K562 (cell line): ENCODE measurements around the gene SLBP. TPM values are rescaled to one million over a fixed set of nuclear protein-coding genes. Genes with fewer than 3 reads are reported as not detected.
A peak's percentile ranks its signal among the peaks of the same experiment; 100 is the strongest.

ENCODE experiments used
- ARHGAP35 ChIP-seq: fragments of 450-650 bp; IDR thresholded peaks from 2 replicates; pipeline ENCODE4 v1.6.1; 2018; ENCODE audit not compliant: partially characterized antibody
- CREM ChIP-seq: IDR thresholded peaks from 2 replicates; pipeline ENCODE4 v1.6.1; 2014; ENCODE audit warnings: antibody characterized with exemption, low read depth
- ID3 ChIP-seq, 2 experiments: fragments of 250-450 bp in 1 of 2; fragments of 450-650 bp in 1 of 2; sonication (Bioruptor Pico) in 1 of 2; IDR thresholded peaks; 2 replicates each; pipeline versions ENCODE4 v1.6.1 to v1.8.0; 2016 to 2021; ENCODE audit warnings: mild to moderate bottlenecking in 2 of 2, moderate library complexity in 2 of 2, missing compliant biosample characterization in 1 of 2, missing genetic modification characterization in 1 of 2
- NCOA4 ChIP-seq: fragments of 450-650 bp; IDR thresholded peaks from 2 replicates; pipeline ENCODE4 v1.6.1; 2018; ENCODE audit warnings: mild to moderate bottlenecking; ENCODE audit not compliant: partially characterized antibody
- POLR2H ChIP-seq: IDR thresholded peaks from 2 replicates; pipeline ENCODE4 v1.6.1; 2016; ENCODE audit warnings: missing genetic modification characterization, low read depth, mild to moderate bottlenecking, control low read depth, missing compliant biosample characterization, moderate library complexity
- RBBP5 ChIP-seq: fragments of 200-600 bp; sonication (generic); IDR thresholded peaks from 2 replicates; pipeline ENCODE4 v1.6.1; 2012; ENCODE audit warnings: borderline replicate concordance, mild to moderate bottlenecking, low read length, control low read depth, inconsistent platforms; ENCODE audit not compliant: insufficient read depth, poor library complexity, severe bottlenecking
- REST ChIP-seq, 2 experiments: fragments of 450-650 bp; formaldehyde crosslinking in 1 of 2; IDR thresholded peaks; 2 replicates each; pipeline versions ENCODE4 v1.4.0 to v1.6.1; 2014 to 2020; ENCODE audit warnings: mild to moderate bottlenecking in 2 of 2, borderline replicate concordance in 1 of 2, low read depth in 1 of 2
- SNAPC5 ChIP-seq: fragments of 250-450 bp; sonication (Bioruptor Pico); IDR thresholded peaks from 2 replicates; pipeline ENCODE4 v1.8.0; 2021; ENCODE audit warnings: moderate library complexity, mild to moderate bottlenecking, inconsistent platforms
- TBP ChIP-seq: optimal IDR thresholded peaks from 2 replicates; pipeline ENCODE3; 2011; ENCODE audit warnings: low read depth, low read length, improper control_type of control experiment
- ZBTB11 ChIP-seq, 3 experiments: fragments of 200-800 bp in 1 of 3; fragments of 250-450 bp in 1 of 3; fragments of 450-650 bp in 1 of 3; sonication (Bioruptor Pico) in 1 of 3; sonication (Bioruptor generic) in 1 of 3; formaldehyde crosslinking in 1 of 3; IDR thresholded peaks; 2 replicates each; pipeline versions ENCODE4 v1.6.1 to v1.8.0; 2016 to 2022; ENCODE audit warnings: mild to moderate bottlenecking in 2 of 3, missing genetic modification characterization in 2 of 3, missing compliant biosample characterization in 1 of 3, moderate library complexity in 1 of 3
- ZBTB12 ChIP-seq: fragments of 250-450 bp; sonication (Bioruptor Pico); IDR thresholded peaks from 2 replicates; pipeline ENCODE4 v1.4.0; 2020
- polyA plus RNA-seq, 8 experiments: library from polyadenylated mRNA; depleted of rRNA in 4 of 8; stranded (reverse) in 5 of 8; unstranded in 3 of 8; fragments of >200 nt; fragmentation: Nextera tagmentation in 2 of 8; fragmentation: Illumina TruSeq in 1 of 8; extraction: Ambion mirVana in 2 of 8; extraction: Trizol in 1 of 8; gene quantifications; 2 replicates each; pipeline versions ENCODE4 v1.2.1 to v1.2.3, GENCODE V29; 2011 to 2014; ENCODE audit warnings: inconsistent platforms in 1 of 8, missing spikeins in 1 of 8
- total RNA-seq, 7 experiments: library from RNA; depleted of rRNA in 6 of 7; stranded (reverse); fragments of >200 nt in 6 of 7; fragmentation: Illumina TruSeq in 2 of 7; extraction: Trizol in 2 of 7; gene quantifications; 2 replicates each; pipeline versions ENCODE4 v1.2.1 to v1.2.3, GENCODE V29; 2011 to 2021; ENCODE audit warnings: low replicate concordance in 1 of 7

Gene SLBP
- total and polyA plus RNA-seq, 9 of the 15 experiments (the other 6 are each of a cell fraction or from before 2014, with no cell fraction given) = 49.4 to 221 (median 162) TPM

- TF ChIP-seq ZBTB11 (CRISPR knock-in tag; IDR thresholded peaks at IDR 0.05) (peak in 1 of 3 experiments; percentile 83; a peak in 2 of 6 replicates), ID3 (CRISPR knock-in tag; IDR thresholded peaks at IDR 0.05) (no peak), ID3 (tag; IDR thresholded peaks at IDR 0.05) (peak; percentile 74), CREM (peak; percentile 91), REST (IDR thresholded peaks at IDR 0.05; ENCODE audit: borderline replicate concordance) (no peak), REST (CRISPR knock-in tag; IDR thresholded peaks at IDR 0.05; ENCODE audit: low read depth) (peak; percentile 85), ARHGAP35 (no peak), ZBTB12 (CRISPR knock-in tag) (peak; percentile 54), POLR2H (tag) (peak; percentile 89), NCOA4 (no peak), TBP (peak; percentile 97), SNAPC5 (no peak), RBBP5 (no peak)
Measured at GRCh38 chr4:1712216-1713002, at the start of gene SLBP (continued).
